SIG-M5 treated with dmso at 0.1 percent for 504 hours (cell line): Measurements from ENCODE around the gene DPYD.

ENCODE experiments used
- DNase-seq: peaks from one replicate; lab custom pipeline; 2025; ENCODE audit not compliant: unreplicated experiment; lab: John Stamatoyannopoulos, UW

Gene DPYD

DNA sequence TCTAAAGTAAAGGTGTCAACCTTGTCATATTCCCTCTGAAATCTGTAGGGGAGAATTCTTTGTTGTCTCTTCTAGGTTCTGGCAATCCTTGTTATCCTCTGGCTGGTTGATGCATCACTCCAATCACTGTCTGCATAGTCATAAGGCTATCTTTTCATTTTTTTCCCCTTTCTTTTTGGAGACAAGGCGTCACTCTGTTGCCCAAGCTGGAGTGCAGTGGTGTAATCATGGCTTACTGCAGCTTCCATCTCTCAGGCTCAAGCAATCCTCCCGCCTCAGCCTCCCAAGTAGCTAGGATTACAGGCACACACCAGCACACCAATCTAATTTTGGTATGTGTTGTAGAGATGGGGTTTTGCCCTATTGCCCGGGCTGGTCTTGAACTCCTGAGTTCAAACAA, 12.9 kb downstream of the DPYD start:
- DNase-seq = peak; percentile 41

DNA sequence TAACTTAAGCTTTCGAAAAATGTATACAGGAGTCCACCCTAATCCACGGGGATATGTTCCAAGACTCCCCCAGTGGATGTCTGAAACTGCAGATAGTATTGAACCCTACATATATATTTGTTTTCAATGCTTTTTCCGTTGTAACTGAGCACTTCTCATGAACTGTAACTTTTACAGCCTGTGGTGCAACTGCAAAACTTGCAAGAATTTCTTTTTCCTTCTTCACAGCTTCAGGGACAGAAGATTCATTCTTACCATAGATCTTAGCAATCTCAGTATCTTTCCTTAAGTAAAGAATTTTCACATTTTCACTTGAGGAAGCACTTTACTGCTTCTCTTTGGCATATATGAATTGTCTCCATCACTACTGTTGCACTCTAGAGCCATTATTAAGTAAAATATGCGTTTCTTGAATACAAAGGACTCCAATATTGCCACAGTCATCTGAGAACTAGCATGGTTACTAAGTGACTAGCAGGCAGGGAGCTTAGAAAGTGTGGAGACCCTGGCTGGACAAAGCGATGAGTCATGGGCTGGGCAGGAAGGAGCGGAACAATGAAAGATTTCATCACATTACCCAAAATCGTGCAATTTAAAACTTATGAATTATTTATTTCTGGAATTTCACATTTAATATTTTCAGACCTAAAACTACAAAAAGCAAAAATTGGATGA, 14.1 kb downstream of the DPYD start:
- peak; percentile 94 for DNase-seq

- no peak for DNase-seq
These were observed 15.5 kb downstream of the DPYD start for GRCh38 chr1:97905141-97905940.

DNA sequence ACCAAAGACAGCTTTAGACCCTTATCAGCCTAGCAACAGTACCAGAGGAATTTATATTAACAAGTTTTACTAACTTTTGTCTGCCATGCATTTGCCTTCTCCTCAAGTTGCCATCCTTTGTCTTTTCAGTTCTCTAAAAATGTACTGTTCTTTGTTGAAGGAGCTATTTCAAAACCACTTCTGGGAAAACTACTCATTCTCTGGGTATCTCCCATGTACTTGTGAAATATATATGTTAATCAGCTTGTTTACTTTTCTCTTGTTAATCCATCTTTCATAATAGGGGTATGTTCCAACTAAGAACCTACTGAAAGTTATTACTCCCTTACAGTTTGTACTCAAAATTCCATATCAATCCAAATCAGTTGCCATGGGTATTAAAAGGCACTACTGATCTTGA, 16.3 kb downstream of the DPYD start:
- DNase-seq = peak; percentile 84

DNA sequence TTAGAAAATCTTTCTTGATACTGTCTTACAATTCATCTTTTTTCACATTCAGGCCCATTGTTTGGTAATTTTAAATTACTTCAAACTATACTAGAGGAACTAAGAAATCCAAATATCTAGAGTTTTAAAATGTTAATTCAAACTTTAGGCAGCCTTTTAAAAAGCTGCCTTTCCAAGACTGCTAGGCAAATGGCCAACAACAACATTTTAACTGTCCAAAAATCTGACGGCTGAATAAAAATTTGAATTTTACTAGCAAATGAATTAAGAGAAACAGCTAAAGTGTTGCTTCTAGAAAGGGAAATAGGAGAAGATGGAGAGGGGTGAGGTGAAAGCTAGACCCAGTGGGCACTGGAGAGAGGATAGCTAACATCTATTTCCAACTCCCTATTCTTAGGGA, 17.2 kb downstream of the DPYD start:
- DNase-seq = no peak

DNA sequence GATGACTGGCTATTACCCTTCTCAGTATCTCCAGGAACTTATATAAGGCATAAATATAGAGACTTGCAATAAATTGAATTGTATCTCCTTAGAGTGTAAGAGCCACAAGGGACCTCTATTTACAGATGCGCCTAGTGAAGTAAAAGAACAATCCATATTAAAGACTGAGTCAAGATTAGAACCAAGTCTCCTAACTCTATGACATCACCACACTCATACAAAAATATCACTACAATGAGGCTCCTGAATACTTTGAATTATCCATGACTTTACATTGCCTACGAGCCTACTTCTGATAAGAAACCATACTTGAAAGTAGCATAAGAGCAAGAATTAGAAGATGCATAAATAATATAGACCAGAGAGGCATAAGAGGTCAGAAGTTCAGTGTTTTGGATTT, 18.8 kb downstream of the DPYD start:
- DNase-seq = no peak

DNA sequence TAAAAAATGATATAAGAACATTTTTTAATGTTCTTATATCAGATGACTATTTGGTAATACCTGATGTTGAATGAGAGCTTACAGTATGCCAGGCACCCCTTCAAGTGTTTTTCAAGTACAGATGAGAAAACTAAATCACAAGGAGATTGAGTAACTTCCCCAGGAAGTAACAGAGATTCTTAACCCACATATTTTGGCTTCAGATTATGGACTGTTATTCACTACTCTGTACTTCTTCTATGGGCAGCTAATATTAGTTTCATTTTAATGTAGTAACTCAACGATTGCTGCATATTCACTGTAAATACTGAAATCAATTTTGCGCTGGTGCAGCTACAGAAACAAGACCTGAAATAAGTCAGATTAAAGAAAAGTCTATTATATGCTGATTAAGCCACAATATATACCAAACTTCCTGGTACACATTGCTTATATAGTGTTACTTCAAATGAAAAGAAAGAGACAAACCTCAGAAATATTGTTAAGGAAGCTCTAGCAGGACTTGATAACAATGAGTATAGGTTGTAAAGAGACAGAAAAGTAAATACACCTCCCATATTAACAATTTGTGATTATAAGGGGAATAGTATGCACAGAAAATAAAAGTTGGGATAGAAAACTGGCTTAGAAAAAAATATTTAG, 19.7 kb downstream of the DPYD start:
- peak; percentile 72 for DNase-seq

DNA sequence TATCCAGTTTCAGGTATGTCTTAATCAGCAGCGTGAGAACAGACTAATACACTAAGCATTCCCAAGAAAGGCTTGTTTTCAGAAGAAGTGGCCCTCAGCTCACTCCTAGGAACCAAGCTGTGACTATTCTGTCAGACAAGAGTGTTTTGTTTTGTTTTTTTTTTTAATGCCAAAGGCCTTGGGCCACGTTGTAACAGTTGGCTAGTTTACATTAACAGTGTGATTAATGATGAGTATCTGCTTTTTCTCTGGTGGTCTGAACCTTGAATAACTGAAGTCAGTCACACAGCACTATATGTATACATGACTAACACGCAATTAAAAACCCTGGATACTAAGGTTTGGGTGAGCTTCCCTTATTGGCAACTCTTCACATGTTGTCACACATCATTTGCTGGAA, 21.9 kb downstream of the DPYD start:
- no peak for DNase-seq

DNA sequence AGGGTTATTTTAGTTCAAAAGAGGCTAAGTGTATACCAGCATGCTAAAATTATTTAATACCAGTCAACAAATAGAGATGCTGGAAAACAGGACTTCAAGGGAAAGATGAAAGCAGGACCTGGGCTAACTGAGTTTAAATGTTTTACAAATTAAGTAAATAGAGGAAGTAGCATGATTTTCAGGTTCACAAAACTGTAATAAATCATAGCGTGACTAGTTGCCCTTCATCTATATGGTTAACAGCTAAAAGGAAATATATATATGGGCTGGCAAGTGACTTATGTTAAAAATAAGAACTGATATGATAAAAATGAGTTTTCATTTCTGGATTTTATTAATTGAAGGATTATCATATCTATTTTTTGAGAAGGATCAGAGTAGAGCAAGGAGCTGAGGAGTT, 25.6 kb downstream of the DPYD start:
- DNase-seq = no peak

DNA sequence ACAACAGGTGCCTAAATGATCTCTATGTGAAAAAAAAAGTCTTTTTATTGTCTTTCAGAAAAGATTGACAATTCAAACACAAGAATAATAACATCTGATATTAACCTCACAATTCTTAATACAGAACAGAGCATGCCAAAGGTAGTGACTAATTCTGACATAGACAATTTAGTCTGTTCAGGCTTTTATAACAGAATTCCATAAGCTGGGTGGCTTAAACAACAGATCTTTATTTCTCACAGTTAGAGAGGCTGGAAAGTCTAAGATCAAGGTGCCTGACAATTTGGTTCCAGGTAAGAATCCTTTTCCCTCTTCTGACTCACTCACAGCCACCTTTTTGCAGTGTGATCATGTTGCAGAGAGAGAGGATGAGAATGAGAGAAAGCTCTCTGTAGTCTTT, 27.0 kb downstream of the DPYD start:
- DNase-seq = no peak

DNA sequence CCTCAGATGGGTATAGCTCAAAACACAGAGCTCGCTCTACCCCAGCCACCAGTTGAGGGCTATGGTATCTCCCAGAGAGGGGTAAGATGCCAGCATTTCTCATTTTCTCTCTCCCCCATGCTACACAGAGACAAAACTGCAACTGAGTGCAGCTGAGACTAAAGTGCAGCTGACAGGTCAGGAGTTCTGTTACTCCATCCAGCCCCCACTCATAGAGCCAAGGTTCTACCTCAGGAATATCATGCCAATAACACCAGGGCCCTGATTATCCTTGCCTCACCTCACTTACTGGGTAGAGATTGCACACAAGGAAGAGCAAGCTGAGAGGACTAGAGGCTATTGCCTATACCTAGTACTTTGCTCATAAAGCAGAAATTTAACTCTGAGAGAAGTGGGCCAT, 34.6 kb downstream of the DPYD start:
- no peak for DNase-seq

GRCh38 chr1:97883823-97884222, 37.0 kb downstream of the DPYD start:
- no peak for DNase-seq

GRCh38 chr1:97877307-97877706, 43.5 kb downstream of the DPYD start:
- DNase-seq = no peak

DNA sequence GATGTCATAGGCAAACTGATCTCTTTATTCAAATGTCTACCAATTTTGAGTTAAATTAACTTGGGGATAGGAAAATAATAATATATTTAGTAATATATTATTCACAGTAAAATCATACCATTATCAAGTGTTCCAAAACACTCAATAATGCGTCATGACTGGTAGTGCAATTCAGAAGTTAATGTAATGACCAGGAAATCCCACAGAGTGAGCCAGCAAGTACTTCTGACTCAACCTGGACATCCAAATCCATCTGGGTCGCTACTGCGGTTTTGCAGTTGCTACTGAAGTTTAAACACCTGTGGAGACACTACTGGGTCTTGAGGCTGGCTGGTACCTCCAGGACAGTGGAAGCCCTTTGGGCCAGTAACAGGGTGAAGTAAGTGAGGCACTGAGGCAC, 44.8 kb downstream of the DPYD start:
- no peak for DNase-seq

- DNase-seq = no peak
These were observed 50.2 kb downstream of the DPYD start for GRCh38 chr1:97870589-97870988.

DNA sequence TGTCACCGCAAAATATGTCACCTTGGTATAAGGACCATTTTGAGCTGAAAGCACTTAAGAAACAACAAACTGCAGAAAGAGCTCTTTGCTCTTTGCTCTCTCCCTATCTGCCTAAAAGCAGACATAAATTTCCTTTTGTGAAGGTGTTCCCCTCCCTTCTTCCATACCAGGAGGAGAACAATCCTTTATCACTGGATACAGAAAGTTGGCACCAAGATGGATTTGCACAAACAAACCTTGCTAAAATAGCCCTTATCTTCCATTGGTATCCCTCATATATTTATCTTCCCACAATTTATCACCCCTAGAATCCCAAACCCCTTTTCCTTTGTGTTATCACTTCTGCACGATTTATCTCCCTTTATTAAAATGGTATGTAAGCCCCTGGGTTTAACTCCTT, 51.4 kb downstream of the DPYD start:
- DNase-seq = no peak

DNA sequence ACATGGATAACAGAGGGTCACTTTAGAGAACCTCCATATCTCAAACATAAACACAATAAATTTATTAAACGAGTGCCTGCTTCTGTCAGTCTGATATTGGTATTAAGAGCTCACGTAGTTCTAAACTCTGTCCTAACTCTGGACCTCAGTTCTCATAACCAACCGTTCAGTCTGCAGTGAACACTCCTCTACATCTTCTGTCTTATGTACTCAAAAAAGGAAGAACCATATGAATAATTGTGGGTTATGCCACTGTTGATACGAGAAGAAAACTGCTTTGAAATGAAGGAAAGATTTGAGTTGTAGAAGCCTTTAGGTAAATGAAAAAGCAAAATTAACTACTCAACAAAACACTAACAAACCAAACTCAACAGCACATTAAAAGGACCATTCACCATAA, 53.7 kb downstream of the DPYD start:
- no peak for DNase-seq

- DNase-seq = no peak
These were observed 56.2 kb downstream of the DPYD start for GRCh38 chr1:97864615-97865014.

GRCh38 chr1:97853221-97853620, 67.6 kb downstream of the DPYD start:
- DNase-seq = no peak

GRCh38 chr1:97849345-97850340, 71.2 kb downstream of the DPYD start:
- peak; percentile 82 for DNase-seq

DNA sequence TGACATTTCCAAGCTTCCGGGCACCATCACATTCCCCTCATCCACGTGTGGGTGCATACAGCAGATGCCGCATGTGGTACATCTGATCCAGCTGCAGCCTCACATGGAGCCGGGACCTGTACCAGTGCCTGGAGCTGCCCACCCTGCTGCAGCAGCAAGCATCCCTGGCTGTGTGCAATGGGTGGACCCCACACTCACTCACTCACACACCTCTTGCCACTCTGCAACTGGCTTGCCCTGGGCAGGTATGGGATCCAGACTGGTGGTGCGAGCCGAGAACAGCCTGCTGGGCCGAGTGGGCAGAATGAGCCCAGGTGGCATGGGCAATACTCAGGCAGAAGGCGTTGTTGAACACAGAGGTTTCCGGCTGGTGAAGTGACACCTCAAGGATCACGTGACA, 75.0 kb downstream of the DPYD start:
- DNase-seq = no peak
